Measurements from ENCODE around the gene GNA15.

GNA15 gene

GRCh38 chr19:3192684-3193083 is 56.9 kb downstream of the GNA15 start:
- H3K79me2 ChIP-seq (ENCODE audit: control insufficient read depth, low read length): peaks cover 64% of the 10 kb centered on the region
- no peaks in the 10 kb centered on the region for H3K27me3 ChIP-seq (ENCODE audit: control insufficient read depth, low read length)
- no peaks in the 10 kb centered on the region for H3K9me3 ChIP-seq (ENCODE audit: control insufficient read depth, insufficient read depth, low read length)
- H4K20me1 ChIP-seq (ENCODE audit: control insufficient read depth, insufficient read depth, low read depth, low read length): peaks cover 17% of the 10 kb centered on the region; the same call in 1 of the 2 replicates
- TF ChIP-seq EZH2phosphoT487 (IDR thresholded peaks at IDR 0.05; ENCODE audit: borderline replicate concordance, low read length) (no peak), CTCF (IDR thresholded peaks at IDR 0.05; ENCODE audit: low read depth, low read length, poor library complexity, severe bottlenecking) (no peak)
- no peak overlapping the region for H3K27ac ChIP-seq (ENCODE audit: low read depth, low read length)
- no peak overlapping the region for H3K4me2 ChIP-seq (ENCODE audit: low read length)
- peaks cover 48% of the 10 kb centered on the region for H3K36me3 ChIP-seq (ENCODE audit: control insufficient read depth, low read length)
- no peaks in the 10 kb centered on the region for H3K9me2 ChIP-seq (replicated peaks; ENCODE audit: control insufficient read depth, low read length)
- no peak overlapping the region for H3K4me3 ChIP-seq (ENCODE audit: low read length)
- no peaks in the 10 kb centered on the region for H3F3A ChIP-seq (ENCODE audit: control insufficient read depth, insufficient read depth)
- H3K4me1 ChIP-seq (ENCODE audit: control insufficient read depth, low read length): peaks cover 7% of the 10 kb centered on the region

- Histone ChIP-seq H3K9me2 (replicated peaks; ENCODE audit: control insufficient read depth, low read length) (no peaks in the 10 kb centered on the region), H3K36me3 (ENCODE audit: control insufficient read depth, low read length) (peaks cover 40% of the 10 kb centered on the region), H3F3A (ENCODE audit: control insufficient read depth, insufficient read depth) (no peaks in the 10 kb centered on the region), H3K4me2 (ENCODE audit: low read length) (no peak overlapping the region), H3K4me3 (ENCODE audit: low read length) (no peak overlapping the region), H3K9me3 (ENCODE audit: control insufficient read depth, insufficient read depth, low read length) (no peaks in the 10 kb centered on the region), H3K4me1 (ENCODE audit: control insufficient read depth, low read length) (peaks cover 5% of the 10 kb centered on the region; the same call in 1 of the 2 replicates), H4K20me1 (ENCODE audit: control insufficient read depth, insufficient read depth, low read depth, low read length) (peaks cover 13% of the 10 kb centered on the region; the same call in 1 of the 2 replicates), H3K27me3 (ENCODE audit: control insufficient read depth, low read length) (no peaks in the 10 kb centered on the region), H3K27ac (ENCODE audit: low read depth, low read length) (no peak overlapping the region), H3K79me2 (ENCODE audit: control insufficient read depth, low read length) (peaks cover 56% of the 10 kb centered on the region)
- no peak for TF ChIP-seq EZH2phosphoT487 (IDR thresholded peaks at IDR 0.05; ENCODE audit: borderline replicate concordance, low read length)
- no peak for TF ChIP-seq CTCF (IDR thresholded peaks at IDR 0.05; ENCODE audit: low read depth, low read length, poor library complexity, severe bottlenecking)
Measured at GRCh38 chr19:3193256-3194105, 57.6 kb downstream of the GNA15 start.

- H3K4me2 ChIP-seq (ENCODE audit: low read length): no peak overlapping the region
- H3F3A ChIP-seq (ENCODE audit: control insufficient read depth, insufficient read depth): no peaks in the 10 kb centered on the region
- H3K27ac ChIP-seq (ENCODE audit: low read depth, low read length): no peak overlapping the region
- peaks cover 47% of the 10 kb centered on the region for H3K79me2 ChIP-seq (ENCODE audit: control insufficient read depth, low read length)
- H3K36me3 ChIP-seq (ENCODE audit: control insufficient read depth, low read length): peaks cover 38% of the 10 kb centered on the region
- no peaks in the 10 kb centered on the region for H3K9me2 ChIP-seq (replicated peaks; ENCODE audit: control insufficient read depth, low read length)
- H3K27me3 ChIP-seq (ENCODE audit: control insufficient read depth, low read length): no peaks in the 10 kb centered on the region
- no peaks in the 10 kb centered on the region for H3K9me3 ChIP-seq (ENCODE audit: control insufficient read depth, insufficient read depth, low read length)
- H3K4me3 ChIP-seq (ENCODE audit: low read length): no peak overlapping the region
- TF ChIP-seq EZH2phosphoT487 (IDR thresholded peaks at IDR 0.05; ENCODE audit: borderline replicate concordance, low read length) (no peak), CTCF (IDR thresholded peaks at IDR 0.05; ENCODE audit: low read depth, low read length, poor library complexity, severe bottlenecking) (no peak)
- peaks cover 5% of the 10 kb centered on the region; the same call in 1 of the 2 replicates for H3K4me1 ChIP-seq (ENCODE audit: control insufficient read depth, low read length)
- H4K20me1 ChIP-seq (ENCODE audit: control insufficient read depth, insufficient read depth, low read depth, low read length): peaks cover 5% of the 10 kb centered on the region; the same call in 1 of the 2 replicates
Measured at GRCh38 chr19:3194106-3195087, 58.6 kb downstream of the GNA15 start.
